HT1080 (cell line): ENCODE data around the gene HBP1. TPM values are rescaled to one million over a fixed set of nuclear protein-coding genes. Genes with fewer than 3 reads are reported as not detected.
"Not testable (repeated sequence)": the region's sequence is repeated elsewhere in the genome, so short reads cannot be mapped to it uniquely, and the experiment has no call there.

Experiments
- DNase-seq: peaks from one replicate; pipeline ENCODE4 v3.0.0-alpha.2; 2015; ENCODE audit warnings: low read depth
- total RNA-seq: library from RNA; depleted of rRNA; stranded (reverse); fragments of >200 nt; shearing (Covaris generic); gene quantifications from 2 replicates; pipeline ENCODE4 v1.2.3, GENCODE V29; 2014

The HBP1 gene
- total RNA-seq, 1 experiment from 2014 or later = 25.9 TPM

DNA sequence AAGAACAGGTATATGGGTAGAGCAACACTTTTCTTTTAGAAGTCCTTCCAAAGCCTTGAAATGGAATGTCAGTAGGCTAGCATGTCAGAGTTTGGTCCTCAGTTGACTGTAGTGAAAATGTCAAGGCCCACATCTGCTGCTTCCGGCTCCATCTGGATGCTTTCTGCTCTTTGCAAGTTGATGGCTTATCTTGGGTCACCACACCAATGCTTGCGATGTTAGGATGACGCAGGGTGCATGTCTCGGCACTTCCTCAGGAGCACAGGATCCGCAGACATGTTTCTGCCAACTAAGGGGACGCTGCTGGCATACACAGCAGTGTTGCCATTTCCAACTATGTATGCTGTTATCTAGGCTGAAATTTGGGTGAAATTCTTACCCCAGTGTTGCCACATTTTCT lies 14.0 kb upstream of the HBP1 start:
- DNase-seq = no peak

DNA sequence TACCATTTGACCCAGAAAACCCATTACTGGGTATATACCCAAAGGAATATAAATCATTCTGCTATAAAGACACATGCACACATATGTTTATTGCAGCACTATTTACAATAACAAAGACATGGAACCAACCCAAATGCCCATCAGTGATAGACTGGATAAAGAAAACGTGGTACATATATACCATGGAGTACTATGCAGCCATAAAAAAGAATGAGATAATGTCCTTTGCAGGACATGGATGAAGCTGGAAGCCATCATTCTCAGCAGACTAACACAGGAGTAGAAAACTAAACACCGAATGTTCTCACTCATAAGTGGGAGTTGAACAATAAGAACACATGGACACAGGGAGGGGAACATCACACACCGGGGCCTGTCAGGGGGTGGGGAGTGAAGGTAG lies 13.1 kb upstream of the HBP1 start:
- not testable (repeated sequence) for DNase-seq

DNA sequence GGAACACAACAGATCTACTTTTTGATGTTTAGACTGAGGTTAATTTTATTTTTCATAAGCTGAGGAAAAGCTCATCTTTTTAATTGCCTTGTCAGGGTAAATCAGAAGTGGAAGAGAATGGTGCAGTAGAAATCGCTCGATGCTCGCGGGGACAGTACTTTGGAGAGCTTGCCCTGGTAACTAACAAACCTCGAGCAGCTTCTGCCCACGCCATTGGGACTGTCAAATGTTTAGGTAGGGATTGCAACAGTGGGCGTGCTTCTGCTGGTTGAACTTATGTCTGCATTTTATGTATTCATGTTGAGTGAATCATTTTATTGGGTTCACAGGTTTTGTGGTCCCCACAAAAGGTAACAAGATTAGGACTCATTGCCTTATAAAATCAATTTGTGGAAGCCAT lies 11.7 kb upstream of the HBP1 start:
- no peak for DNase-seq

DNA sequence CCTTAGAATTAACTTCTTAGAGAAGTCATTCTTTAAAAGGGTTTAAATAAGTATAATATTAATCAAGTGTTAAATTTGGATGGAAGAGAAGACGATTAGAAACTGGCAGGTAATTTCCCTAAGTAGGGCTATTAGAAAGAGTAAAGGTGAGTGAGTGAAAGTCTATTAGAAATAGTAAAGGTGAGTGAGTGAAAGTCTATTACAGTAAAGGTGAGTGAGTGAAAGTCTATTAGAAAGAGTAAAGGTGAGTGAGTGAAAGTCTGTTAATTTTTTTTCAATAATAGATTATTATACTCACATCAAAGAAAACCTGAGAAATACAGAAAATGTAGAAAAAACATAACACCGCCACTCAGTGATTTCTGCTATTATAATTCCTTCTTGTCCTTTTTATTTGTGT lies 10.8 kb upstream of the HBP1 start:
- DNase-seq = no peak

DNA sequence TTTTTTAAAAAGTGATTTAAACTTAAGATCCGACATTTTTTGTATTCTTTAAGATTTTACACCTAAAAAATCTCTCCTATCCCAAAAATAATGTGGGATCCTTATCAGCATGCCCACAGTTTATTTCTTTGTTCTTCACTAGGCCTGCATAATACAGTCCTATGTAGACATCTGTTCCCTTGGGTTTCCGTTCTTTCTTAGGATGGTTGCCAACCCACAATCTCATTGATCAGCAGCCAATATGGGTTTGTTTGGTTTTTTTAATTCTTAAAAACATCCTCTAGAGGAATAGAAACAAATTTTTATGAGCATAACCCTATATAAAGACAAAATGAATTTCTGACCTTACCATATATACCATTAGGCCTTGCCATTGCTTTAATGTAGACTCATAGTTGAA lies 8.4 kb upstream of the HBP1 start:
- no peak for DNase-seq

DNA sequence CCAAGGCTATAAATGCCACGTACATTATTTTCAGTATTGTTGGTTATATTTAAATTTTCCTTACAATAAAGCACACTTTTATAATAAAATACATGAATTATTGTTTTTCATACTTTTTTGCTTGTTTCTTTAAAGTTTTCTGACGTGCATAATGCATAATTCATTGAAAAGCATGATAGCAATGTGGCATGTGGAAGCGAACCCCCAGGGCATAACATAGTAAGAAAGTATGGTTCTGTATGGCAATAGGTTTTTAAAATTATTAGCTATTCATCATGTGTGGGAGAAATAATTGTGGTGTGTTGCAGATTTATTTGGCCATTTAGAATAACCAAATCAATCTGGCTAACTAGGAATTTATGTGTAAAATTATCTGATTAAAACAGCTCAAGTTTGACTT lies 7.4 kb upstream of the HBP1 start:
- no peak for DNase-seq

DNA sequence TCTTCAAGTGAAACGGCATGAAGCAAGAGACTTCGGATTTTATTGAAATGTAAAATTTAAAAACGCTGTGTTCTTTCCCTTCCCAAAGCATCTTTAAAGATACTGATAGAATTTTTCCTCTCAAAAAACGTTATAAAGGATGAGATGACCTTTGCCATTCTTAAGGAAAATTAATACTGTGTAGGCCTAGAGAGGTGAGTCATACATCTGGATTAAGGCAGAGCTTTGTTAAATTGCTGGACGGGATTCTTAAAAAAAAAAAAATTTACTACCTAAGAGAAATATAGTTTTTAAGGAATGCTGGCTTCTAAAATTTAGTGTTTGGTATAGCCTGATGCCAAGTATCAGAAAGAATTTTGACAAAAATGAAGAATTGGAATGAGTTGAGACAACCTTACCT lies 6.3 kb upstream of the HBP1 start:
- no peak for DNase-seq

DNA sequence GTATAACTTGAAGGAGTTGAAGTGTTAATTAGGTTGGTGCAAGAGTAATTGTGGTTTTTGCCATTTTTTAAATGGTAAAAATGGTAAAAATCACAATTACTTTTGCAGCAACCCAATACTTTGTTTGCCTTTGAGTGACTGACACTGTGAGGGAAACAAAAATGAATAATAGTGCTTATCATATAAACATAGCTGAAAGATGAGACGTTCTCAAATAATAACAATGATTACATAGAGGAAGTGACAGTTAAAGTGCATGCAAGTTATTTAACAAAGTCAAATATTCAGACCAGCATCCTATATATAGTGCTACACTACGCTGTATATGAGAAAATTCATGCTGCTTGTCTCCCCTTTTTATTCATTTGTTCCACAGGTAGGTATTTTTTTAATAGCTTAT lies 4.7 kb upstream of the HBP1 start:
- DNase-seq = no peak

DNA sequence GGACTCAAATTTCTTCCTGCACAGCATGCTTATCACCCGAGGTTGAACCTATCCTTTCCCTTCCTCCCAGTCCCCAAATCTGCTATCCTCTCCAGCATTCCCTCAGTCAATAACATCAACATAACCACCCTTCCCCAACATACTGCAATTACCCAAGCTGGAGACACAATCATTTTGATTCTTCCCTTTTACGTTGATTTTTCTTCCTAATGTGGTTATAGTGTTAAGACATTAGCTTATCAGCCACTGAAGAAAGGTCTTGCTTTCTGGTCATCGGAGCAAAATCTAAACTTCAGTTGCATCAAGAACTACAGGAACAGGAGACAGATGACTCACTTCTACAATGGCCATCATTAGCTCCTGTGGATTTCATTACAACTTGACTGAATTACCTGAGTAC lies 3.5 kb upstream of the HBP1 start:
- DNase-seq = no peak

DNA sequence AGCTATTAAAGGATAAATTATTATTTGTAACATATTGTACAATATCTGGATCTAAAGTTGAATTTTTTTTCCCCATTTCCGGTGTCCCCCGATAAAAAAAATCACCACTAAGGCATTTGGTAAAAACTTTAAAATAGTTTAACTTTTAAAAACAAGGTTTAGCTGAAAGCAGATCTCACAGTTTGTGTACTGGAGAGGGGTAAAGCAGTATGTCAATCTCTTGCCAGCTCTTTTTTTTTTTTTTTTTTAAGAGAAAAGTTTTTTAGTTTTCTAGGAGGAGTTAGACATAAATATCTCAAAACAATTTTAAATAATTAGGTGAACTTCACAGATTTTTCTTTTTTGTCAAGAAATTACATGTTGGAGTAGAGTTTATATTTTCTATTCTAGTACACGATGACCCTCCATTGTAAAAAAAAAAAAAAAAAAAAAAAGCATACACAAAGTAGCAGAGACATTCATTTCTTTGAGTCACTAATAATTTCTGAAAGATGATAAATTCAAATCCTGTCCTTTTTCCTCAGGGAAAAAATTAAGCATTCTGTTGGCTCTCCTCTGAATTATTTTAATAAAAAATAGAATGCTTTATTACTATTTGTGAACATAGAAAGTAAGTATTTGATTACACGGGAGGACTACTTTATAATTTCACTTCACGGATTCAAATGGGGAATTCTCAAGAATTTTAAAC lies 1.9 kb upstream of the HBP1 start:
- no peak for DNase-seq

DNA sequence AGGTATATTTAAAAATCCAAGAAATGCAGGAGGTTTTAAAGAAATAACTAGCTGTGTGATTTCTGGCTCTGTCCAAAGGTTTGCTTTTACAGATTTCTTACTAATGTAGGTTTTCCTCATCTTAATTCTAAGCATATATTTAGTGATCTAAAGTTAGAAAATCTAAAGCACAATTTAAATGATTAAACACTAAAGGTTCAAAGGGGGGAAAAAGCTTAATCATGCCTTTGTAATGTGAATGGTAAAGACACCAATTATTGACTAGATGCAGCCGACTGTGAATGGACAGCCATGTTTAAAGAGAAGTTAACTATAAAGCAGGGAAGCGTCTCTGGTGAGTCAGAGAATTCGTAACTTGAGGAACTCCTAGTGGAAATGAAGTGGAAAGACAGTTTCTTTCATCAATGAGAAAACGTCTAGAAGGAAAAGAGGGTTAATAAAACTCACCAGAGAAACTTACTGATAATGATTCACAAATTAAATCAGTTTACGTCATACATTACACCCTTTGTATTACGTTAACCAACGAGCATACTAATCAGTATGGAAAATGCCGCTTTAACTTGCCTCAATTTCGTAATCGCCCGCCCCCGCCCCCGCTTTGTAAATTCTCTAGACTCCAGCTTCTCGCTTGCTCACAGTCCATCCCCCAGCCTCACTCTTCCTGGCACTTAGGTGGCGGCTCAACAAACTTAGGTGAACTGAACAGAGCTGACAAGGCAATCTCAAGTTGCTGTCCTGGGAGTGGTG lies 1.1 kb upstream of the HBP1 start:
- DNase-seq = peak; percentile 71

DNA sequence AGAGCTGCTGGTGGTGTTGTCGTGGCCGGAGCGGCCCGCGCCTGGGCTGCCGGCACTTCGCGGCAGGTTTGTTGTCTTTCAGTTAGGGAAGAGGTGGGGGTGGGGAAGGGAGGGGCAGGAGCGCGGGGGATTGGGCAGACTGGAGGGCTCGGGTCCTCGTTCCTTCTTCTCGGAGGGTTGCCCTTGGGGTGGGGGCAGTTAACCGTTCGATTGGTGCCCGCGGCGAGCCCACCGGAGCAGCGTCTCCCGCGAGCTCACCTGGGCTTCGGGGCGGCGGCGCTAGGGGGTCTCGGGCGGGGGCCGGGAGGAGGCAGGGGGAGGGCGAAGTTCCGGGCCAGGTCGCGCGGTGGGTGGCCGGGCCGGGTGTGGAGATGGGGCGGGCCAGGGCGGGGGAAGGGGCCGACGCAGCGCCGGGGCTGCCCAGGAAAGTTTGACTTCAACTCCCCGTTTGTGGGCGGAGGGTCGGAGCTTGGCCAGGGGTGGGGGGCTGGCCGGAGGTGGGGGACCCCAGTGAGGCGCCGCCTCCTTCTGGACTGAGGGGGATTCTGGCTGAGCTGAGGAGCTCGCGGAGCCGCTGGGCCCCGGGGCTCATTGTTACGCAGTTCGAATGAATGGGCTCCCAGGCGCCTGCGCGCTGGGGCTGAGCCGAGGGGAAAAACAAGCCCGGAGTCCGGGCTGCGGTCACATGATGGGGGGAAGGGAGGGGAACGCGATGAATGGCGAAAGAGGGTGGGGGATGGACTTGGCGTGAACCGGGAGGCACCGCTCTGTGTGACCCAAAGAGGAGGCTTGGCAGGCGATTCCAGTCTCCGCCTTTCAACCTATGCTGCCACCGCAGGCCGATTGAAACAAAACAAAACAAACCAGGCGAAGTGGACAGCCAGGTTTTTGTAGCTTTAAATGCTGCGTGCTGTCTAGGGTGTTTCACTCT lies 582 bp downstream of the HBP1 start:
- peak; percentile 94 for DNase-seq

DNA sequence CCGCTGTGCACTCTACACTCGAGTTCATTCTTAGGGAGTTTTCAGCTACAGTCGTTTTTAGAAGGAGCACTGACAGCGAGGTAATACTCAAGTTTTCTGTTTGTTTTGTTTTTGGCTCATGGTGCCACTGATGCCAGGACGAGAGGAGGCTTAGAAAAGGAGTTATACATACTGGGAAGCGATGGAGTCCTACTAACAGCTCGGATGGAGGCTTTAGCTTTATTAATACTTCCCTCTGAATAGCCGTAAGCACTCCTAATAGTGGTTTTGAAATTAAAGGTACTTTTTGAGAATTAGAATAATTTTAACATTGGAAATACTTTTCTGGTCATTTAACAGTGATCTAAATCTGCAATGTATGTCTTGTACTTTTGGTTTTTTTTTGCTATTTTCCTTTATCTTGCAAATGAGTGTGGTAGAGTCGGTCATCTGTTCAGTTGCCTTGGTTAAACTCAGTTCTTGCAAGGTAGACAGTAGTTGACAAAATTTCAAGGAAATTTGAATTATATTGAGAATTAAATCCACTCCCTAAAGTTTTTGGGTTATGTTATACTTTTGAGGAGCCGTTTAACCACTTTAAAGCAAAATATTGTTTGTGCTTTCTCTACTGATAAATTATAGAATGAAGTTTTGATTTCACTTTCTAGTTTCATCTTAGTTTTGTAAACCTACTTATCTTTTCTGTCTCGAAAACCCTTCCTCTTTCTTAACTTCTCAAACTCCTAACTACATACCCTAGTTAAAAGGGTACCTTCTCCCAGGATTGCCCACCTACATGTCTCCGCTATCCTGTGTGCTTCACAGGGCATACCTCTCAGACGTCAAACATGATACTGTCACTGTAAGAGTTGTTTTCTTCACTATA lies 1.5 kb downstream of the HBP1 start:
- DNase-seq = no peak

DNA sequence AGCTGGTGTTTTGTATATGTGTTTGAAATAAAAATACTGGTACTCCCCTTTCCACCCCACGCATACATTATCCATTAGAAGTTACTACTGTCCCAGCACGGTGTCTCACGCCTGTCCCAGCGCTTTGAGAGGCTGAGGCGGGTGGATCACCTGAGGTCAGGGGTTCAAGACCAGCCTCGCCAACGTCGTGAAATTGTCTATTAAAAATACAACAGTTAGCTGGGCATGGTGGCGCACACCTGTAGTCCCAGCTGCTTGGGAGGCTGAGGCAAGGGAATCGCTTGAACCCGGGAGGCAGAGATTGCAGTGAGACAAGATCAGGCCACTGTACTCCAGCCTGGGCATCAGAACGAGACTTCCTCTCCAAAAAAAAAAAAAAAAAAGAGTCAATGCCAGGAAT lies 2.7 kb downstream of the HBP1 start:
- no peak for DNase-seq

DNA sequence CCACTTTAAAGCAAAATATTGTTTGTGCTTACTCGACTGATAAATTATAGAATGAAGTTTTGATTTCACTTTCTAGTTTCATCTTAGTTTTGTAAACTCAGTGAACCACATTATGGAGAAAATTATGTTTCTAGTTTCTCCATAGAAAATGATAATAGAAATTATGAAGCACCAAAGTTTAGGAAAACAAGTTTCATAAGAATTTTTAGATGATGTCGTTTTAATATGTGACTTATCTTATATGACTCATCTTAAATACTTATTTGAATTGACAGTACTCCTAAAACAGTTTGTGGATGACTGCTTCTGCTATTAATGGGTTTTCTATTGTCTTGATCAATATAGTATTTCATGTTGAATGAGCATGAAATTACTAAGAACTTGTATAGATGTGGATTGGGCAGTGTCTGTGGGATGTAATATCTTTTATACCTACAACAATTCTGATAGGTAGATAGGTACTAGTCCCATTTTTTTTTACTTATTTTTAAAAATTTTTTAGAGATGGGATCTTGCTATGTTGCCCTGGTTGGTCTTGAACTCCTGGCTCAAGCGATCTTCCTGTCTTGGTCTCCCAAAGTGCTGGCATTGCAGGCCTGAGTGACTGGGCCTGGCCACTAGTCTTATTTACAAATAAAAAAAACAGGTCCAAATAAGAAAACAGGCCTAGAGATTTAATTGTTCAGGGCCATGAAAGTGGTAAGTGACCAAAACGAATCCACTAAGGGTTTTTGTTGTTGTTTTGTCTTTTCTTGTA lies 3.7 kb downstream of the HBP1 start:
- DNase-seq = no peak

DNA sequence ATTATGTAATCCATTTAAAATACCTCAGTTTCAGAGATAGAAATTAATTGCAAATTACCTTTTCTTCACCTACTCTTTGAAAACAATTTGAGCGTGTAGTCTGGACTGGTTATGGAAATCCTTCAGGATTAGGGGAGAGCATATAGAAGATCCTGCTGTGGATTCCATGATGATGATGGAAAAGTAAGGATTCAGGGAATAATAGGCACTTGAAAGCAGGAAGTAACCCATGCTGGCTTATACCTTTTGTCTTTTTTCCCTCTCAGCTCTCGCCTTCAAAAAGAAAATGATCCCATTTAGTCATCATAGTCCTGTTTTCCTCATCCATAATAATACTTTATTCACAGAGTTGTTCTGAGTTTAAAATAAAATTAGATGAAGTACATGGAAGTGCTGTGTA lies 4.4 kb downstream of the HBP1 start:
- no peak for DNase-seq

DNA sequence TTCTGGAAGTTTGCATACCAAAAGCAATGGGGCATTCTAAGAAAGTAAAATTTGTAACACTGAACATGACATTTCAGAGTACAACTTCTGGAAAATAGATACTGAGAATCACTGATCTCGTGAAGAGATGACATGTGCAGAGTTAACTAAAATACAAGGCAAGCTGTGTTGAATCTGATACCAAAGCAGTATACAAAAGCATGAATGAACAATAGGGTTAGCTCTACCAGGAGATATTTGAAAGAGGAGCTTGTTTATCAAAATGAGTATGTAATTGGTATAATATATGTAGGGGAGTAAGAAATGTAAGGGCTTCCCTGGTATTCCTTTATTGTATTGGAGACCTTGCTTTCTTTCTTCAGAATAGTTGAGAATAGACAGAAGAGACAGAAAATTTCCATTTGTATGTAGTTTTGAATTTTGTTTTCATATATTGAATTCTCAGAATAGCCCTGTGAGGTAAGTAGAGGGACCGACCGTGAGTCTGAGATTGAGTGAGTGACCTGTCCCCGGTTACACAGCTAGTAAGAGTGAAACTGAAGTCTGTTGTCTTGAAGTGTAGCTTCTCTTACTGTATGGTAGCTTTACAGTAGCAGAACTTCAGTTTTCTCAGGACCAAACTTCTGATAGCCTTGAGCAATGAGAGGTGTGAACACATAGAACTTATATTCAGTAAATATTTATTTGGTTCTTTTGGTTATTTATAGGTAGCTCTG lies 5.0 kb downstream of the HBP1 start:
- DNase-seq = no peak

DNA sequence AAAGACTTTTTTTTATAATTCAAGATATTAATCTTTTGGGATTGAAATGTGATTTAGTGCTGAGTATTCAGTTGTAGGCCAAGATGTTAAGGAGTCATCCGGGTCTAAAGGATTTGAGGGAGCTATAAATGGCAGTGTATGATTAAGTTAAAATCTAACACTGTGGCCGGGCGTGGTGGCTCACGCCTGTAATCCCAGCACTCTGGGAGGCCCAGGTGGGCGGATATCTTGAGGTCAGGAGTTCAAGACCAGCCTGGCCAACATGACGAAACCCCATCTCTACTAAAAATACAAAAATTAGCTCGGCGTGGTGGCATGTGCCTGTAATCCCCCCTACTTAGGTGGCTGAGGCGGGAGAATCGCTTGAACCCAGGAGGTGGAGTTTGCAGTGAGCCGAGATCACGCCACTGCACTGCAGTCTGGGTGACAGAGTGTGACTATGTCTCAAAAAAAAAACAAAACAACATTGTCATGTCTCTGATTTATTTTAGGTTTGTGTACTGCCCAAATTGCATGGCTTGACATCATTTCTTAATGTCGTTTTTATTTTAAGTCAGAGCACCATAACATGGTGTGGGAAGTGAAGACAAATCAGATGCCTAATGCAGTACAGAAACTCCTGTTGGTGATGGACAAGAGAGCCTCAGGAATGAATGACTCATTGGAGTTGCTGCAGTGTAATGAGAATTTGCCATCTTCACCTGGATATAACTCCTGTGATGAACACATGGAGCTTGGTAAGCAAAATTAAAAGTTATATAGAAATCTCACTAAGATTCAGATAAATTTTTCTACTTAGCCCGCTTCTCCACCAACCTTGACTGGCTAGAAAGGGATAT lies 10.7 kb downstream of the HBP1 start:
- peak; percentile 49 for DNase-seq

DNA sequence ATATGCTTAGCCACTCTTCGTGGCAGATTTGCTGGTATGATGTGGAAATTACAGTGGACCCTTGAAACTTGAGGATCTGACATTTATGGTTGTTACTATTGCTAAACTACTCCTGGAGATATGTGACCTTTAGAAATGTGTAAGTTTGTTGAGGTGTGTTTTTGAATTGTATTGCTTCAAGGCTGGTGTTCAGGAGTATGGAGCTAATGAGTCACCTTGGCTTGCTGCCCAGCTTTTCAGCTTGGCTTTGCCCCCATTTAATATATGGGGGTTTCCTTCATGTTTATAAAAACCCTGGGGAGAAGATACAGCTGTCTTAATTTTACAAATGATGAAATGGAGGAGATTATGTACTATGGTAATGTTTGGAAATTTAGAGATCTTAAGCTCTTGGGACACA lies 11.6 kb downstream of the HBP1 start:
- DNase-seq = peak; percentile 73
